Measurements from ENCODE around the gene SLC4A3.

SLC4A3 gene

GRCh38 chr2:219614076-219614860 lies 13.2 kb upstream of the SLC4A3 start:
- no peak for DNase-seq

DNA sequence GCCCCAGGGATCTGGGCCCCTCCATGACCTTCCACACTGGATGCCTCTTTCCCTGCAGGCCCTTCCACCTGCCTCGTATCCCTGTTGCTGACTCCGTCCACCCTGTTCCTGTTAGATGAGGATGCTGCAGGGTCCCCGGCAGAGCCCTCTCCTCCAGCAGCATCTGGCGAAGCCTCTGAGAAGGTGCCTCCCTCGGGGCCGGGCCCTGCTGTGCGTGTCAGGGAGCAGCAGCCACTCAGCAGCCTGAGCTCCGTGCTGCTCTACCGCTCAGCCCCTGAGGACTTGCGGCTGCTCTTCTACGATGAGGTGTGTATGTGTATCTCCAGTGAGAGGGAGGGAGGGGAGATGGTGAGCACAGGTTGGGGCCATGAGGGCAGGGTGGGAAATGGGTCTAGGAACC lies 12.4 kb upstream of the SLC4A3 start:
- DNase-seq: no peak

DNA sequence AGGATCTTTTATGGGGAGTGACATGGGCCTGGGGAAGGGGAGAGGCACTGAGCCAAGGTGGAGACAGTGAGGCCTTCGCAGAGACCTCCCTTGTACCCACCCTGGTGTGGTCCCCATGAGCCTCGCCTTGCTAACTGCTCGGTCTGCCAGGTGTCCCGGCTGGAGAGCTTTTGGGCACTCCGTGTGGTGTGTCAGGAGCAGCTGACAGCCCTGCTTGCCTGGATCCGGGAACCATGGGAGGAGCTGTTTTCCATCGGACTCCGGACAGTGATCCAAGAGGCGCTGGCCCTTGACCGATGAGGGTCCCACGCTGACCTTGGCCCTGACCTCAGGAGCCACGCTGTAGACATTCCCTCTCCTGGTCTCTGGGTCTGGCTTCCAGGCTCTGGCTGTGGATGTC lies 11.5 kb upstream of the SLC4A3 start:
- DNase-seq: no peak

DNA sequence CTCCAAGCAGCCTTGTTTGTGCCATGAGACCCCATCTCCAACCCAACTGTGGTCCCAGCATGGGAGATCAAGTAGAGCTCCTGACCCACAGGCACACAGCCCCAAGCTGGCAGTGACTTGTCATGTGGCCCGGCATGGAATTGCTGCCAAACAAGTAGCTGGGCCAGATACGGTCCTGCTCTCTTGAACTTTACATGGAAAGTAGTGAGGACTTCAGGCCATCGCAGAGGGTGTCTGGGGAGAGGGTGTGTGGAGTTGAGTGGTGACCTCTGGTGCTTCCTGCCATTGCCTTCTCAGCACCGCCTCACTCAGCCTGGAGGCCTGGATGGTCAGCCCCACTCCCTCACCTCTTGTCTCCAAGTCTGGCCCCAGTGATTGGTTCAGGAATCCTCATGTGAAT lies 10.9 kb upstream of the SLC4A3 start:
- no peak for DNase-seq

DNA sequence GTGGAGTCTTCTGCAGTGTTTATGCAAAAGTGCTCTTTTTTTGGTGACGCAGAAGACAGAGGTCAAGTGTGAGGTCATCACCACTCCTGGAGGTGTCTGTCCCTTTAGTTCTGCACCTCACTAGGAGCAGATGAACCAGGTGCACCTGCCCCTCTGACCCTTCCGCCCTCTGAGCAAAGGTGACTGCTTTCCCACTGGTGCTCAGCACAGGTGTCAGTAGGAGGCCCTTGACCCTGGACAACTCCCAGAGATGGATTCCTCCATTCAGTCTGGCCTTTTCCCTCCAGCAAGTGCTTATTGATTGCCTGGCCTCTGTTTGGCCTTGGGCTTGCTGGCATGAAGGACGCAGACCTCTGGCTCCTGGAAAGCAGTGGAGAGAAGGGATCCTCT lies 8.7 kb upstream of the SLC4A3 start:
- DNase-seq: no peak

- no peak for DNase-seq
Observed at GRCh38 chr2:219619235-219619634, 8.2 kb upstream of the SLC4A3 start.

GRCh38 chr2:219620546-219620945 lies 6.9 kb upstream of the SLC4A3 start:
- no peak for DNase-seq

DNA sequence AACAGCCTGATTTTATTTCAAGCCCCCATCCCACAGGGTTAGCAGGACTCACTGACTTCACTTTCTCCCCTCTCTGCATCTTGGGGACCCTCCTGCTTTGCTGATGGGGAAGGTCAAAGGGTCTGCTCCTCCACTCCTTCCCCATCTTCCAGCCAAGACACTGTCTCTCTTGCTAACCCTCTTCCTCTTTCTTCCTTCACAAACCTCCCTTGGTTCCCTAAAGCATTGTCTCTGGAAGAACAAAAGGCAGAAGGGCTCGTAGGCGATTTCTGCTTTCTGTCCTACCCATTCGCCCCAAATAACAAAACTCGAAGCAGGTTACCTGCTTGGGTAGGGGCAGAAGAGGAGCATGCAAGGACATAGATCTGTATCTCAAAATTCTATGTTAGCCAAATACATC lies 5.5 kb upstream of the SLC4A3 start:
- DNase-seq: no peak

GRCh38 chr2:219622472-219622871 lies 5.0 kb upstream of the SLC4A3 start:
- no peak for DNase-seq

GRCh38 chr2:219624565-219624964 lies 2.9 kb upstream of the SLC4A3 start:
- DNase-seq: no peak

GRCh38 chr2:219625179-219625578 lies 2.3 kb upstream of the SLC4A3 start:
- no peak for DNase-seq

- DNase-seq: no peak
Observed at GRCh38 chr2:219626540-219626939, 890 bp upstream of the SLC4A3 start.

- DNase-seq: no peak
Observed at GRCh38 chr2:219628235-219628985, 980 bp downstream of the SLC4A3 start.

DNA sequence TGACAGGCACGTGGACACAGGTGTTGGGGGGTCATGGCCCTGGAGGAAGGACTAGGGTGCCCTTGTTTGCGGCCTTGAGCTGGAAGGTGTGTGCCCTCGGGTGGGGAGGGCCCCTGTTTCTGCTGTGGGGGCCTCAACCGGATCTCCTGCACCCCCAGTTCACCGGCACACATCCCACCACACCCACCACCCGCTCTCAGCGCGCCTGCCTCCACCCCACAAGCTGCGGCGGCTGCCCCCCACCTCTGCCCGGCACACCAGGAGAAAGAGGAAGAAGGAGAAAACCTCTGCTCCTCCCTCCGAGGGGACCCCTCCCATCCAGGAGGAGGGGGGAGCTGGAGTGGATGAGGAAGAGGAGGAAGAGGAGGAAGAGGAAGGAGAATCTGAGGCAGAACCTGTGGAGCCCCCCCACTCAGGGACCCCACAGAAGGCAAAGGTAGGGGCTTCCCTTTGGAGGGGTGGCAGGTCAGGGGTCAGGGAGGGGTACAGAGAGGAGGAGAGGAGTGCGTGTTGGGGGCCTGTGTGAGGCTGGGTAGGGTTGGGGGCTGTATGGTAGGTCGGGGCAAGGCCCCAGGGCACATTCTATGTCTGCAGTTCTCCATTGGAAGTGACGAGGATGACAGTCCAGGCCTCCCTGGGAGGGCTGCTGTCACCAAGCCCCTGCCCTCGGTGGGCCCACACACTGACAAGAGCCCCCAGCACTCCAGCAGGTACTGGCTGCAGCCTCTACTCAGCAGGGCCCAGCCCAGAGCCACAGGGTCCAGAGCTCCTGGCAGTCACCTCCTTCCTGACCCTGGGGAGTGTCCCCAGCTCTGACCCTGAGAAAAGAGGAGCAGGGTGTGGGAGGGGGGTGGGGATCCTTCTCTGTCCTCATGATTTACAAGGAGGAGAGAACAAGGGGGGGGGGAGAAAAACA lies 1.8 kb downstream of the SLC4A3 start:
- no peak for DNase-seq

GRCh38 chr2:219629976-219630695 lies 2.7 kb downstream of the SLC4A3 start:
- no peak for DNase-seq

- no peak for DNase-seq
Observed at GRCh38 chr2:219630770-219631405, 3.5 kb downstream of the SLC4A3 start.

- no peak for DNase-seq
Observed at GRCh38 chr2:219631406-219631891, 4.0 kb downstream of the SLC4A3 start.

GRCh38 chr2:219631904-219632759 lies 4.7 kb downstream of the SLC4A3 start:
- DNase-seq: no peak

DNA sequence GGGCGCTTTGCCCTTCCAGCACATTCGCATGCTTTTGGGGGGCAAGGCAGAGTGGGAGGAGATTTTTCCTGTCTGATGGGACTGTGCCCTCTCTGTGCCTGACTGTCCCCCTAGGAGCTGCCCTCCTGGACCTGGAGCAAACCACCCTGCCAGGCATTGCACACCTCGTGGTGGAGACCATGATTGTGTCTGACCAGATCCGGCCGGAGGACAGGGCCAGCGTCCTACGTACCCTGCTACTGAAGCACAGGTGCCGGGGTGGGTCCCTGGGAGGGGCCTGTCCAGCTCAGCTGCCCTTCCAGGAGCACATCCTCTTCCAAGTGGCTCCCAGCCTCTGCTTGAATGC lies 5.3 kb downstream of the SLC4A3 start:
- no peak for DNase-seq

- DNase-seq: no peak
Observed at GRCh38 chr2:219633276-219634065, 6.0 kb downstream of the SLC4A3 start.
